ENCODE results near the gene ITSN2.

DNA sequence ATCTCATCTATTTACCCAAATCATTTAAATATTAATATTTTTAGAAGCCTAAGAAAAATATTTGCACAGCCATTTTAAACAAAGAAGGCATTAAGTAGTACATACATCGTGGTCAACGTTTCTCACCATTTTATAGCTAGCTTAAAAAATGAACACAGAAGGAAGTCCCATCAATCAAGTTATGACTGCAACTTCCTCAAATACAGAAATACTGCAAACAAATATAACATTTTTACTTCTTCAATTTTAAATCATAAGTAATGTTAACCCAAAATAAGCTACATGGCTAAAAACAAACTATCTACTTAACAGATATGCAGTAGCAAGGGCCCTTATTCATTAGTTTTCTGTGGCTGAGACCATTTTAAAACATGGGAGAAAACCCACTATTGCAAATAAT is 30.6 kb downstream of the ITSN2 start:
- TF ChIP-seq POLR2A (IDR thresholded peaks at IDR 0.05; ENCODE audit: low read length) (no peak), GATA1 (IDR thresholded peaks at IDR 0.05; ENCODE audit: low read depth, low read length) (no peak)
